Renal cortical epithelial cell (primary cell): Measurements from ENCODE around the gene ZNF740. TPM values are rescaled to one million over a fixed set of nuclear protein-coding genes. Genes with fewer than 3 reads are reported as not detected.

Source experiments
- total RNA-seq: library from RNA; depleted of rRNA; stranded (reverse); fragments of >200 nt; gene quantifications from 2 replicates; pipeline ENCODE4 v1.2.3, GENCODE V29; 2014

The ZNF740 gene
- total RNA-seq, 1 donor from 2014 or later = 20.7 TPM

Other genes starting within 250 kb of the ZNF740 start
- 294 and 1,160 TPM in 2 replicates for gene KRT18, start 231.6 kb upstream of the ZNF740 start, total RNA-seq
- gene EIF4B, start 174.3 kb upstream of the ZNF740 start, total RNA-seq = 1,047 and 1,149 TPM in 2 replicates
- gene TNS2, start 130.7 kb upstream of the ZNF740 start, total RNA-seq = 1.7 and 18.3 TPM in 2 replicates
- 13.9 and 30.6 TPM in 2 replicates for gene SPRYD3, start 101.3 kb upstream of the ZNF740 start, total RNA-seq
- gene IGFBP6, start 83.1 kb upstream of the ZNF740 start, total RNA-seq = 76.1 and 95.0 TPM in 2 replicates
- not detected in 2 replicates for gene SOAT2, start 77.2 kb upstream of the ZNF740 start, total RNA-seq
- gene CSAD, start 203 bp downstream of the ZNF740 start, total RNA-seq = 0.17 and 9.1 TPM in 2 replicates
- 2.8 and 3.1 TPM in 2 replicates for gene ITGB7, start 26.5 kb downstream of the ZNF740 start, total RNA-seq
- gene RARG, start 51.5 kb downstream of the ZNF740 start, total RNA-seq = 5.2 and 14.6 TPM in 2 replicates
- 0.70 and 2.4 TPM in 2 replicates for gene ESPL1, start 87.6 kb downstream of the ZNF740 start, total RNA-seq
- gene PFDN5, start 114.8 kb downstream of the ZNF740 start, total RNA-seq = 323 and 327 TPM in 2 replicates
- gene MYG1, start 119.0 kb downstream of the ZNF740 start, total RNA-seq = 28.4 and 42.9 TPM in 2 replicates
- 40.1 and 40.3 TPM in 2 replicates for gene AAAS, start 140.9 kb downstream of the ZNF740 start, total RNA-seq
- gene SP7, start 155.6 kb downstream of the ZNF740 start, total RNA-seq = not detected in 2 replicates
- gene SP1, start 199.5 kb downstream of the ZNF740 start, total RNA-seq = 33.3 and 51.7 TPM in 2 replicates
- gene AMHR2, start 243.1 kb downstream of the ZNF740 start, total RNA-seq = not detected in 2 replicates